Measurements from ENCODE around the gene TSPAN9.

Gene TSPAN9

GRCh38 chr12:3145546-3146310 lies 68.5 kb downstream of the TSPAN9 start:
- TF ChIP-seq, protein P1, sequence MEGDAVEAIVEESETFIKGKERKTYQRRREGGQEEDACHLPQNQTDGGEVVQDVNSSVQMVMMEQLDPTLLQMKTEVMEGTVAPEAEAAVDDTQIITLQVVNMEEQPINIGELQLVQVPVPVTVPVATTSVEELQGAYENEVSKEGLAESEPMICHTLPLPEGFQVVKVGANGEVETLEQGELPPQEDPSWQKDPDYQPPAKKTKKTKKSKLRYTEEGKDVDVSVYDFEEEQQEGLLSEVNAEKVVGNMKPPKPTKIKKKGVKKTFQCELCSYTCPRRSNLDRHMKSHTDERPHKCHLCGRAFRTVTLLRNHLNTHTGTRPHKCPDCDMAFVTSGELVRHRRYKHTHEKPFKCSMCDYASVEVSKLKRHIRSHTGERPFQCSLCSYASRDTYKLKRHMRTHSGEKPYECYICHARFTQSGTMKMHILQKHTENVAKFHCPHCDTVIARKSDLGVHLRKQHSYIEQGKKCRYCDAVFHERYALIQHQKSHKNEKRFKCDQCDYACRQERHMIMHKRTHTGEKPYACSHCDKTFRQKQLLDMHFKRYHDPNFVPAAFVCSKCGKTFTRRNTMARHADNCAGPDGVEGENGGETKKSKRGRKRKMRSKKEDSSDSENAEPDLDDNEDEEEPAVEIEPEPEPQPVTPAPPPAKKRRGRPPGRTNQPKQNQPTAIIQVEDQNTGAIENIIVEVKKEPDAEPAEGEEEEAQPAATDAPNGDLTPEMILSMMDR (IDR thresholded peaks at IDR 0.05; ENCODE audit: control insufficient read depth, extremely low read depth, insufficient read depth) = no peak
- no peak overlapping the region for H3K4me3 ChIP-seq (ENCODE audit: low read depth, low read length)
- no peak for DNase-seq (ENCODE audit: low read depth)

DNA sequence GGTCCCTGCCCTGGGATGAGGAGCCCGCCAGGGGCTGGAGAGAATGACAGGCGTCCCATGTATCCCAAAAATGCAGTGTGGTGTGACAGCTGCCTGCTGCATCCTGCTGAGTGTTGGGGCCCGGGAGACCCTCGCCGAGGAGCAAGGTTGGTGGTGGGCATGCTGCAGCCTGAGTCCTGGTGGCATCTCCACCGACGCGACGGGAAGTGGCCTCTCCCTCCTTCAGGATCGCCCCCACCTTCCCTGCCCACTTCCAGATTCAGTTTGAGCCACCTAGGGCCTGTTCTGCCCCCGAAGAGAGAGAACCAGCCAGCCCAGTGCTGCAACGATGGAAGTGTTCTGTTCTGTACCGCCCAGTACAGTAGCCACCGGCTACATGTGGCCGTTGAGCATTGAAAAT lies 70.1 kb downstream of the TSPAN9 start:
- no peak for DNase-seq (ENCODE audit: low read depth)
- TF ChIP-seq, protein P1 (IDR thresholded peaks at IDR 0.05; ENCODE audit: control insufficient read depth, extremely low read depth, insufficient read depth) = no peak

DNA sequence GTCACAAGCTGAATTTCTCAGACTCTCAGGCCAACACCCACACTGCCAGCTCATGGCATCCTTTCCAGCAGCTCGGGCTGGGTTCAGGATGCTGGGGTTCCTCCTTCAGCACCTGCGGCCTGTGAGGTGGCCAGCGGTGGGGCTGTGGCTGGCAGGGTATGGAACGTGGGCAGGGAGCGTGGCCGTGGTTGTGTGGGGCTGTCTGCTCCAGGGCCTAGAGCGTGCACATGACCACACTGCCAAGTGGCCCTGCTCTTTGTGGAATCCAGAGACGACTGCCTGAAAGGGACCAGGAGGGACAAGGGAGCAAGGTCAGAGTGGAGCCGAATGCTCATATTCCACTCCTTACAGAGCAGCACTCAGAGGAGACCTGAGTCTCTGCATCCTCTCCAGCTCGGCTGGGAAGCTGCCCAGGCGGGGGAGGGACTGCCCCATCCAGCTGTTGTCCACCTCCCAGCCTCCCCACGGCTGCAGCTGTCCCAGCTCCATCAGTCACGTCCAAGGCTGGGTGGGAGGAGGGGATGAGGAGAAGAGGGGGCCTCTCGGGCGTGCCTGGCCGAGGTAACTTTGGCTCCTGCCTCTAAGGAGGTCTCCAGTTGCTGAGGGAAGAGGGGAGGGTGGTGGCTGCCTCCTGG lies 71.3 kb downstream of the TSPAN9 start:
- DNase-seq (ENCODE audit: low read depth) = no peak
- TF ChIP-seq, protein P1 (IDR thresholded peaks at IDR 0.05; ENCODE audit: control insufficient read depth, extremely low read depth, insufficient read depth) = no peak
- H3K4me3 ChIP-seq (ENCODE audit: low read depth, low read length) = no peak overlapping the region

More for the DNA sequence above, 70.1 kb downstream of the TSPAN9 start:
- no peak overlapping the region for H3K4me3 ChIP-seq (ENCODE audit: low read depth, low read length)

DNA sequence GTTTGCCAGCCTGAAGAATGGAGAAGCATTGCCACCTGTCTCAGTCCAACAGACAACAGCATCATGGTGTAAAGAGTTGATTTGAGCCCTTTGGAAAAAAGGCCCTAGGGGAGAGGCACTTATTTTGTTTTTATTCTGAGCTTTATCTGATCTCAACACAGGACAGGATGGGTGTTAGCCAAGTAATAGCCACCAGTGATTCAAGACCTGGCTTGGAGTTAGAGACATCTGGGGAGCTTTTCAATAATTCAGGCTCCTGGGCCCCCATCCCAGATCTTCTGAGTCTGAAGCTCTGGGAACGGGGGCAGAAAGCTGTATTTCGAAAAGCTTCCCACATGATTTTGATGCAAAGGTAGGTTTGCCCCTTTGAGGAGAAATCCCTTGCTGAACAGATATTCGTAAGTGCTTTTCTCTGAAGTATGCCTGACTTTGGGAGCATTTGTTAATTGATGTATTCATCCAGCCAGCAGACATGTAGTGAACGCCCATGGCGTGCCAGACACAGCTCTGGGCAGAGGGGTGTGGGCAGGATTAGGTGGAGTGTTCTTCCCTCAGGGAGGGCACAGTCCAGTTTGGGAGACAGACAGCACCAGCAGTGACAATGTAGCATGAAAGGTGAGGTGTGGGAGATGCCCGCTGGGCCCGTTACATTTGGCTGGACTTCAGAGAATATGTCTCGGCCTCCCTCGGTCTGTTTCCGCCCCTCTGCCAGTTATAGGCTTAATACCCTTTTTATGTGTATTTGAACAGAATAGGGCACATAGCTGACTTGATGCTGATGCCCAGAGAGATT lies 72.5 kb downstream of the TSPAN9 start:
- DNase-seq (ENCODE audit: low read depth) = no peak
- TF ChIP-seq, protein P1 (IDR thresholded peaks at IDR 0.05; ENCODE audit: control insufficient read depth, extremely low read depth, insufficient read depth) = no peak
- no peak overlapping the region for H3K4me3 ChIP-seq (ENCODE audit: low read depth, low read length)

DNA sequence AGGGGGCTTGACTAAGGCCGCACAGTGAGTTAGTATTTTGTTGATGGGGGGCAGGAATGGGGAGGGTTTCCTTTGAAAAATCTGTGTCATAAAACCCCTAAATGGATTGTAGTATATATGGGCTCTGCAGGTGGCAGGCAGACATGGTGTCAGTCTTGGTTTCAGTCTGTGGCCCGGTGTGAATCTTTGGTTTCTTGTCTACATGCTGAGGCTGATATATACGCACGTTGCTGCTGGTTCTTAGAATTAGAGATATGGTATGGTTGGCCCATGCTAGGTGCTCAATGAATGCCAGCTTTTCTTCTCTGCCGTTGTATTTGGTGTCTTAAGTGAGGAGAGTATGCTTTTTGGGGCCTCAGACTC lies 73.1 kb downstream of the TSPAN9 start:
- no peak overlapping the region for H3K4me3 ChIP-seq (ENCODE audit: low read depth, low read length)
- no peak for DNase-seq (ENCODE audit: low read depth)
- TF ChIP-seq, protein P1 (IDR thresholded peaks at IDR 0.05; ENCODE audit: control insufficient read depth, extremely low read depth, insufficient read depth) = no peak

GRCh38 chr12:3150931-3151835 lies 74.0 kb downstream of the TSPAN9 start:
- peak; percentile 25 for DNase-seq (ENCODE audit: low read depth)
- H3K4me3 ChIP-seq (ENCODE audit: low read depth, low read length) = no peak overlapping the region
- TF ChIP-seq, protein P1 (IDR thresholded peaks at IDR 0.05; ENCODE audit: control insufficient read depth, extremely low read depth, insufficient read depth) = no peak

Data from LNCaP clone FGC (cell line).